Gastrocnemius medialis (tissue), 4 donors: ENCODE data around the gene MINK1.

Experiments
- CTCF ChIP-seq, 5 experiments: fragments of 450-650 bp in 3 of 5; fragments of 200-600 bp in 2 of 5; sonication (generic) in 2 of 5; IDR thresholded peaks in 4 of 5; conservative IDR thresholded peaks in 1 of 5; 1 replicate in 4 of 5; 2 replicates in 1 of 5; pipeline ENCODE4 v1.5.1; 2016 to 2019; ENCODE audit warnings: antibody characterized with exemption in 5 of 5, mild to moderate bottlenecking in 3 of 5, moderate library complexity in 3 of 5
- POLR2A ChIP-seq, 2 donors: fragments of 450-650 bp; IDR thresholded peaks; one replicate each; pipeline ENCODE4 v1.6.1; 2017; ENCODE audit warnings: antibody characterized with exemption in 2 of 2, mild to moderate bottlenecking in 2 of 2, moderate library complexity in 2 of 2

GRCh38 chr17:4913994-4914393, 80.9 kb downstream of the MINK1 start:
- no peak for TF ChIP-seq CTCF (IDR thresholded peaks at IDR 0.05 in 4 of 5, conservative IDR thresholded peaks at IDR 0.05 in 1 of 5)
- TF ChIP-seq POLR2A (IDR thresholded peaks at IDR 0.05) = no peak
